Suprapubic skin (tissue), 3 donors: Measurements from ENCODE around the gene DGKZ.

Source experiments
- CTCF ChIP-seq, 2 donors: fragments of 200-600 bp in 1 of 2; fragments of 450-650 bp in 1 of 2; sonication (generic) in 1 of 2; IDR thresholded peaks; one replicate each; pipeline ENCODE4 v1.5.1; 2016 to 2019; ENCODE audit warnings: antibody characterized with exemption in 2 of 2, mild to moderate bottlenecking in 1 of 2, moderate library complexity in 1 of 2
- POLR2A ChIP-seq, 2 donors: fragments of 450-650 bp; IDR thresholded peaks; one replicate each; pipeline ENCODE4 v1.6.1; 2017; ENCODE audit warnings: antibody characterized with exemption in 2 of 2, mild to moderate bottlenecking in 2 of 2, moderate library complexity in 2 of 2

DNA sequence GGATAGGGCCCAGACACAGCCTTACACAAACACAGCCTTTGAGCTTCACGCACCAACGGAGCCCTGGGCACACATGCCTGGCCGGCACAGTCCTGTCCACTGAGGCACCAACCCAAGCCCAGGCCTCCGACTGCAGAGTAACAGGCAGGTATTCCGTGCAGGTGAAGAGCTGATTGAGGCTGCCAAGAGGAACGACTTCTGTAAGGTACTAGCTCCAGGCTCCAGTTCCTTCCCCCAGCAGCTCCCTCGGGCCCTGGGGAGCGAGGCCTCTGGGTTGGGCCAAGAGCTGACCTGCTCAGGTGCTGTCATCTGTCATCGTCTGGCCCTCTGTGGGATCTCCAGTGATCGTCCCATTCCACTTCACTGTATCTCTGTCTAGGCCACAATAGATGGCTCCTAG is 31.0 kb downstream of the DGKZ start:
- no peak for TF ChIP-seq POLR2A (IDR thresholded peaks at IDR 0.05)
- TF ChIP-seq CTCF (IDR thresholded peaks at IDR 0.05), result no peak
